Left lung (tissue), 10 donors: ENCODE measurements around the gene NMT2. TPM values are rescaled to one million over a fixed set of nuclear protein-coding genes. Genes with fewer than 3 reads are reported as not detected.

Experiments used
- ATAC-seq: fragments of 200-7000 bp; cut with Tn5 transposase; one replicate; pipeline ENCODE4 v1.9.1; 2020; ENCODE audit warnings: moderate library complexity
- DNase-seq, 4 donors: peaks; one replicate each; pipeline ENCODE4 v3.0.0-alpha.2; 2013 to 2020
- H3K27ac ChIP-seq, 2 donors: fragments of 200-600 bp; sonication (generic) in 1 of 2; one replicate each; pipeline versions ENCODE4 v1.5.0 to v1.8.0; 2020 to 2021
- H3K27me3 ChIP-seq, 2 donors: fragments of 200-600 bp; sonication (generic) in 1 of 2; one replicate each; pipeline versions ENCODE4 v1.5.0 to v1.8.0; 2020 to 2021
- H3K36me3 ChIP-seq, 2 donors: fragments of 200-600 bp; sonication (generic) in 1 of 2; one replicate each; pipeline versions ENCODE4 v1.5.0 to v1.8.0; 2020 to 2021
- H3K4me1 ChIP-seq, 2 donors: fragments of 200-600 bp; one replicate each; pipeline ENCODE4 v1.8.0; 2021
- H3K4me3 ChIP-seq, 2 donors: fragments of 200-600 bp; sonication (generic) in 1 of 2; one replicate each; pipeline versions ENCODE4 v1.5.0 to v1.8.0; 2020 to 2021; ENCODE audit warnings: mild to moderate bottlenecking in 1 of 2
- H3K9me3 ChIP-seq, 2 donors: fragments of 200-600 bp; sonication (generic) in 1 of 2; one replicate each; pipeline versions ENCODE4 v1.5.0 to v1.8.0; 2020 to 2021
- intact Hi-C, 2 donors: fragments of 100-400 bp; cut with DNase I; formaldehyde crosslinking; loops; one replicate each; pipeline versions ENCODE4 v1.11.2 to v1.14.2; 2022
- polyA plus RNA-seq, 6 donors: library from polyadenylated mRNA; unstranded; fragments of 120-200 nt; gene quantifications; one replicate each; pipeline ENCODE4 v1.2.1, GENCODE V29; 2013; ENCODE audit not compliant: insufficient read length in 6 of 6
- total RNA-seq, 2 donors: library from RNA; stranded (reverse); fragmentation: NEBNext Ultra II Directional; extraction: Animal tissue kit (Norgen Biotek cat#: 25700); gene quantifications; one replicate each; pipeline ENCODE4 v1.2.1, GENCODE V29; 2021
- TF ChIP-seq, protein P1 (sequence below), 2 donors: fragments of 200-600 bp; sonication (generic) in 1 of 2; IDR thresholded peaks; one replicate each; pipeline versions ENCODE4 v1.5.0 to v1.8.0; 2021; ENCODE audit warnings: antibody characterized with exemption in 2 of 2
- donor health status: DM: no; HTN: yes; CAD: no.
- donor health status: DM: no; HTN: no; CAD: no.

Gene NMT2
- total and polyA plus RNA-seq, 8 donors = 9.2 to 38.5 (median 34.7) TPM

DNA sequence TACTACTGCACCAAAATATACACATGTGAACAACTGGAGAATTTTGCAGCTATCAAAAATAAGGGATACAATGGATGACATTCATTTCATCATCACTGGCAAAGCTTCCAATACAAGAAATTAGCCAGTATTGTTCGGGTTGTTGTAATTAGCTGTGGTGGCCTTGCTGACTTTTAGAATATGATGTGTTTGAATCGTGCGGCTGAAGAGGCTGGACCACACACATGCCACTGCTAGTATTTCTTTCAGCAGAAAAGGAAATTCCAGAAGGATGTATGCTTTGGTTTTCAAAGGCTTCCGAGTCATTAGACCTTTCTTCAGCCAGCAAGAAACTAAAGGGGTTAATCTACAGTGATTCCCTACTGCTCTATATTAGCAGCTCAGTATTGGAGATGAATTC, 54.7 kb downstream of the NMT2 start:
- no peak for DNase-seq
- Histone ChIP-seq H3K27ac (no peak overlapping the region), H3K4me1 (no peaks in the 10 kb centered on the region), H3K36me3 (peaks cover 0 to 30% of the 10 kb centered on the region in 2 donors), H3K4me3 (no peak overlapping the region), H3K9me3 (no peaks in the 10 kb centered on the region), H3K27me3 (no peaks in the 10 kb centered on the region)
- TF ChIP-seq, protein P1, sequence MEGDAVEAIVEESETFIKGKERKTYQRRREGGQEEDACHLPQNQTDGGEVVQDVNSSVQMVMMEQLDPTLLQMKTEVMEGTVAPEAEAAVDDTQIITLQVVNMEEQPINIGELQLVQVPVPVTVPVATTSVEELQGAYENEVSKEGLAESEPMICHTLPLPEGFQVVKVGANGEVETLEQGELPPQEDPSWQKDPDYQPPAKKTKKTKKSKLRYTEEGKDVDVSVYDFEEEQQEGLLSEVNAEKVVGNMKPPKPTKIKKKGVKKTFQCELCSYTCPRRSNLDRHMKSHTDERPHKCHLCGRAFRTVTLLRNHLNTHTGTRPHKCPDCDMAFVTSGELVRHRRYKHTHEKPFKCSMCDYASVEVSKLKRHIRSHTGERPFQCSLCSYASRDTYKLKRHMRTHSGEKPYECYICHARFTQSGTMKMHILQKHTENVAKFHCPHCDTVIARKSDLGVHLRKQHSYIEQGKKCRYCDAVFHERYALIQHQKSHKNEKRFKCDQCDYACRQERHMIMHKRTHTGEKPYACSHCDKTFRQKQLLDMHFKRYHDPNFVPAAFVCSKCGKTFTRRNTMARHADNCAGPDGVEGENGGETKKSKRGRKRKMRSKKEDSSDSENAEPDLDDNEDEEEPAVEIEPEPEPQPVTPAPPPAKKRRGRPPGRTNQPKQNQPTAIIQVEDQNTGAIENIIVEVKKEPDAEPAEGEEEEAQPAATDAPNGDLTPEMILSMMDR (IDR thresholded peaks at IDR 0.05) = no peak
- no peak for ATAC-seq
- intact Hi-C loops = no loop called here

DNA sequence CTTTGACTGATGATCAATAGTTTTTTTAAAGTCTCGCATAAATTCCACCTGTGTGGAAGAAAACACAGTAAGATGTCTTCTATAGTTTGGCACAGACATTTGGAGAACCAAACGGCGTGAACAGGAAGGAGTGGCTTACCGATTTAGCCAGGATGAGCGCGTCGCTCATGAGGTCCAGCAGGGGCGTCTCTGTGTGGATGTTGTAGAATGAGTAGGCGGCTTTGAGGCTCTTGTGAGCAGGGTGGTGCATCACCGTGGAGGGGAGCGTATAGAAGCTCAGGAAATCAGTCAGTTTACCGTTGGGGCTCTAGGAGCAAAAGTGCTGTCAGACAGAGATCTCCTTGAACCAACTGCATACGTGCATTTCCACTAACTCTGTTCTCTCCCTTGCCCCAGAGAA, 55.8 kb downstream of the NMT2 start:
- intact Hi-C loops = no loop called here
- DNase-seq = no peak
- Histone ChIP-seq H3K36me3 (peaks cover 0 to 39% of the 10 kb centered on the region in 2 donors), H3K27me3 (no peaks in the 10 kb centered on the region), H3K4me1 (no peaks in the 10 kb centered on the region), H3K9me3 (no peaks in the 10 kb centered on the region), H3K27ac (no peak overlapping the region), H3K4me3 (no peak overlapping the region)
- TF ChIP-seq, protein P1 (IDR thresholded peaks at IDR 0.05) = no peak
- ATAC-seq = no peak

DNA sequence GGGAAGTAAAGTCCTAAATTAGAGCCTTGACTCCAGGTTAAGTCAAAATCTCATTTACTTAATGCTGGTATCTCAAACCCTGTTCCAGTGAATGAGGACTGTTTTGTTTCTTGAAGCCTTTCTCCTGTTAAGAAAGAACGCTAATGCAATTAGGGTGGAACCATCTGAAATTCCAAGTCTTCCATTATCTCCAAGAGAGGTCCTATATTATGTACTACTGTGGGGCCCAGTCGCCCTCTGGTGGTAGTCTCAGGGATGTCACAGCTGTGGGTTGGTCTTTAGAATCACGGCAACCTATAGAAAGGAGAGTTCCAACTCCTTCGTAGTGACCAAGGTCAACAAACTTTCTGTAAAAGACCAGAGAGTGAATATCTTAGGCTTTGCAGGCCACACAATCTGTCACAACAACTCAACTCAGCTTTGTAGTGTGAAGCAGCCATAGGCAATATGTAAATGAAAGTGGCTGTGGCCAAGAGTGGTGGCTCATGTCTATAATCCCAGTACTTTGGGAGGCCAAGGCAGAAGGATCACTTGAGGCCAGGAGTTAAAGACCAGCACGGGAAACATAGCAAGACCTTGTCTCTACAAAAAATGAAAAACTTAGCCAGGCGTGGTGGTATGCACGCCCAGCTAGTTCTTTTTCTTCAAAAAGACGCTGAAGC, 62.0 kb downstream of the NMT2 start:
- Histone ChIP-seq H3K27ac (no peak overlapping the region), H3K4me3 (no peak overlapping the region), H3K36me3 (peaks cover 0 to 83% of the 10 kb centered on the region in 2 donors), H3K9me3 (no peaks in the 10 kb centered on the region), H3K4me1 (no peaks in the 10 kb centered on the region), H3K27me3 (no peaks in the 10 kb centered on the region)
- TF ChIP-seq, protein P1 (IDR thresholded peaks at IDR 0.05) = peak; percentile 89 to 91
- peak; percentile 99 for ATAC-seq
- intact Hi-C loops = no loop called here
- DNase-seq = peak in 2 of 4 donors; percentile 54 to 73

DNA sequence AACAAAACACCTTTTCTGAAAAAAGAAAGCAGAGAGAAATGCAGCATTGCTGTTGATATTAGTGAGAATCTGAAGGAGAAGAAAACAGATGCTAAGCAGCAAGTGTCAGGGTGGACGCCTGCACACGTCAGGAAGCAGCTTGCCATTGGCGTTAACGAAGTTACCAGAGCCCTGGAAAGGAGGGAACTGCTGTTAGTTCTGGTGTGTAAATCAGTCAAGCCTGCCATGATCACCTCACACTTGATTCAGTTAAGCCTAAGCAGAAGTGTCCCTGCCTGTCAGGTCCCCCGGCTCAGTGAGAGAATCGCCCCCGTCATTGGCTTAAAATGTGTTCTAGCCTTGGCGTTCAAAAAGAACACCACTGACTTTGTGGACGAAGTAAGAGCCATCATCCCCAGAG, 65.0 kb downstream of the NMT2 start:
- Histone ChIP-seq H3K4me3 (no peak overlapping the region), H3K27me3 (no peaks in the 10 kb centered on the region), H3K27ac (no peak overlapping the region), H3K36me3 (peaks cover 0 to 71% of the 10 kb centered on the region in 2 donors), H3K9me3 (no peaks in the 10 kb centered on the region), H3K4me1 (peaks cover 7 to 18% of the 10 kb centered on the region in 2 donors)
- TF ChIP-seq, protein P1 (IDR thresholded peaks at IDR 0.05) = no peak
- intact Hi-C loops = no loop called here
- ATAC-seq (no peak), DNase-seq (no peak)

DNA sequence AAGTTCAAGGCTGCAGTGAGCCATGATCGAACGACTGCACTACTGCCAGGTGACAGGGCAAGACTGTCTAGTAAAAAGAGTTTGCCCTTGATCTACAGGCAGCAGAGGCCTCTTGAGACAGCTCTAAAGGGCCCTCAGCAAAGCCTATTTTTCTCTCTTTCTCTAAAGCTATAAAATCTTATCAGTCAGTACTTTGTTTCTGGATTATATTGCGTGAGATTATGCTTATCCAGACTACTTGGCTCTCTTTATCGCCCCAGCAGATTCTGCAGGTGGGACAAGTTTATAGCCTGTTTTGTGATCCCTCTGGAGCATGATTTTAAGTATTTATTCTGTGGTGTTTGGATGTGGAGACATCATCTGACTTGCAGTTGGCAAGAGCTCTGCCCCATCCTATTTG, 68.6 kb downstream of the NMT2 start:
- peaks cover 10 to 34% of the 10 kb centered on the region in 2 donors for H3K4me1 ChIP-seq
- peaks cover 0 to 40% of the 10 kb centered on the region in 2 donors for H3K36me3 ChIP-seq
- no peaks in the 10 kb centered on the region for H3K27me3 ChIP-seq
- ATAC-seq = no peak
- H3K9me3 ChIP-seq = no peaks in the 10 kb centered on the region
- no peak for DNase-seq
- H3K27ac ChIP-seq = no peak overlapping the region
- no peak overlapping the region for H3K4me3 ChIP-seq
- TF ChIP-seq, protein P1 (IDR thresholded peaks at IDR 0.05) = no peak
- intact Hi-C loops = no loop called here
